Activated T-cell treated with anti-CD3 and anti-CD28 coated beads, Interleukin-2, amount 50 U/mL, for 72 hours (primary cell): ENCODE measurements around the gene PSME3. TPM values are rescaled to one million over a fixed set of nuclear protein-coding genes. Genes with fewer than 3 reads are reported as not detected.
A peak's percentile ranks its signal among the peaks of the same experiment; 100 is the strongest.

Experiments used
- ATAC-seq, 2 donors: fragments of 150-1000 bp; cut with Tn5 transposase; replicated peaks in 1 of 2; 2 replicates each; pipeline ENCODE4 v1.10.0; 2021; ENCODE audit warnings: moderate library complexity in 2 of 2, mild to moderate bottlenecking in 1 of 2
- DNase-seq, 2 donors: peaks; one replicate each; pipeline ENCODE4 v3.0.0; 2021 to 2022; ENCODE audit warnings: mixed read lengths in 1 of 2
- H3K27ac Mint-ChIP-seq: one replicate; pipeline ENCODE4 v1.8.0; 2022; ENCODE audit warnings: mild to moderate bottlenecking, moderate library complexity, mixed read lengths
- H3K27me3 Mint-ChIP-seq: one replicate; pipeline ENCODE4 v1.8.0; 2022; ENCODE audit warnings: low read depth, mixed read lengths
- H3K36me3 Mint-ChIP-seq, 2 donors: one replicate each; pipeline ENCODE4 v1.8.0; 2022; ENCODE audit warnings: mixed read lengths in 2 of 2, mild to moderate bottlenecking in 1 of 2; ENCODE audit not compliant: insufficient read depth in 2 of 2
- H3K4me1 Mint-ChIP-seq: one replicate; pipeline ENCODE4 v1.8.0; 2022; ENCODE audit warnings: low read depth, mixed read lengths
- H3K4me3 Mint-ChIP-seq, 2 donors: one replicate each; pipeline ENCODE4 v1.8.0; 2022; ENCODE audit warnings: mild to moderate bottlenecking in 2 of 2, mixed read lengths in 2 of 2, moderate library complexity in 2 of 2
- H3K9me3 Mint-ChIP-seq, 2 donors: one replicate each; pipeline ENCODE4 v1.8.0; 2022; ENCODE audit warnings: mixed read lengths in 2 of 2
- total RNA-seq, 2 donors: library from RNA; stranded (reverse); gene quantifications; one replicate each; pipeline ENCODE4 v1.2.3, GENCODE V29; 2022

Gene PSME3
- total RNA-seq, 2 donors from 2014 or later, result 87.4 to 91.2 TPM

DNA sequence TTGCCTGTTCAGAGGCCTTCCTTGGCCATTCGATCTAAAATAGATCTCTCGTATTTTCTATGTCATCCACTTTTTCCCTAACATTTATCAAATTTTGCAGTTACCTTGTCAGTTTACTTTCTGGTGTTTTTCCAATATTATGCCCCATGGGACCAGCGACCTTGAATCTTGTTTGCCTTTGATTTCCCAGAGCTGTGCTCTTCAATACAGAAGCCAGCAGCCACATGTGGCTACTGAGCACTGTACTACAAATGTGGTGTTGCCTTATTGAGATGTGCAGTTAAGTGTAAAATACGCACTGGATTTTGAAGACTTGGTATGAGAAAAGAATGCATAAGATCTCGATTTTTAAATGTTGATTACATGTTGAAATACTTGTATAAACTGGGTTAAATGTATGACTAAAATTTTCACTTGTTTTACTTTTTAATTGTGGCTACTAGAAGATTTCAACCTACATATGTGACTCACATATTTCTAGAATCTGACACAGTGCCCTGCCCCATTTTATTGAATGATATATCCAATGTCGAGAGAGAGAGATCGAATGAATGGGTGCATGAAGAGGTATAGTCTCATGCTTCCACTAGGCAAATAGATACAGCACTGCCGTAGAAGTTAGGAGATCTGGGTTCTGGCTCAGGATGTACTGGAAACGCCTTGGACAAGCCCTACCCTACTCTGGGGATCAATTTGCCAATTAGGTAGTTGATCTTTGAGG, 824 bp upstream of the PSME3 start:
- ATAC-seq, result peak; percentile 28 to 32
- no peaks in the 10 kb centered on the region for H3K9me3 Mint-ChIP-seq
- H3K27ac Mint-ChIP-seq, result peak overlapping the region; percentile 93
- peaks cover 9% of the 10 kb centered on the region for H3K27me3 Mint-ChIP-seq
- H3K36me3 Mint-ChIP-seq, result peaks cover 3 to 10% of the 10 kb centered on the region in 2 donors
- peaks cover 34% of the 10 kb centered on the region for H3K4me1 Mint-ChIP-seq
- DNase-seq, result no peak
- peak overlapping the region; percentile 90 to 92 for H3K4me3 Mint-ChIP-seq

- Mint-ChIP-seq H3K9me3 (no peaks in the 10 kb centered on the region), H3K27ac (peak overlapping the region; percentile 85), H3K4me1 (peaks cover 39% of the 10 kb centered on the region), H3K27me3 (no peaks in the 10 kb centered on the region), H3K4me3 (peak overlapping the region; percentile 90 to 92), H3K36me3 (peaks cover 7 to 16% of the 10 kb centered on the region in 2 donors)
- no peak for ATAC-seq
- peak in 1 of 2 donors; percentile 7 for DNase-seq
These were observed 698 bp downstream of the PSME3 start for GRCh38 chr17:42833767-42834422.

DNA sequence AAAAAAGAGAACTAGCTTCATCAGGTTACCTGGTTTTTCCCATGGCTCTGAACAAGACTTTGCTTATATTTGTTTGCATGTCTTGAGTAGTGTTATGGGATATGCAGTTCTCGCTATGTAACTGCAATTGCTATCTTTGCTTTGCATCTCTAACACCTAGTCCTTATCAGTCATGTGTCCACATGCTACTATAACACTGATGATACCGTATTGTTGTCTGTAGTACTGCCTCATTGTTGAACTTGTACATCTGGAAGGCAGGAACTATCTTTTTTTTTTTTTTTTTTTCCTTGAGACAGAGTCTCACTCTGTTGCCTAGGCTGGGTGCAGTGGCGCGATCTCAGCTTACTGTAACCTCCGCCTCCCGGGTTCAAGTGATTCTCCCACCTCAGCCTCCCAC, 2.5 kb downstream of the PSME3 start:
- H3K27me3 Mint-ChIP-seq, result no peaks in the 10 kb centered on the region
- peaks cover 10 to 22% of the 10 kb centered on the region in 2 donors for H3K36me3 Mint-ChIP-seq
- peaks cover 39% of the 10 kb centered on the region for H3K4me1 Mint-ChIP-seq
- DNase-seq, result no peak
- no peaks in the 10 kb centered on the region for H3K9me3 Mint-ChIP-seq
- H3K4me3 Mint-ChIP-seq, result no peak overlapping the region
- no peak overlapping the region for H3K27ac Mint-ChIP-seq
- no peak for ATAC-seq

DNA sequence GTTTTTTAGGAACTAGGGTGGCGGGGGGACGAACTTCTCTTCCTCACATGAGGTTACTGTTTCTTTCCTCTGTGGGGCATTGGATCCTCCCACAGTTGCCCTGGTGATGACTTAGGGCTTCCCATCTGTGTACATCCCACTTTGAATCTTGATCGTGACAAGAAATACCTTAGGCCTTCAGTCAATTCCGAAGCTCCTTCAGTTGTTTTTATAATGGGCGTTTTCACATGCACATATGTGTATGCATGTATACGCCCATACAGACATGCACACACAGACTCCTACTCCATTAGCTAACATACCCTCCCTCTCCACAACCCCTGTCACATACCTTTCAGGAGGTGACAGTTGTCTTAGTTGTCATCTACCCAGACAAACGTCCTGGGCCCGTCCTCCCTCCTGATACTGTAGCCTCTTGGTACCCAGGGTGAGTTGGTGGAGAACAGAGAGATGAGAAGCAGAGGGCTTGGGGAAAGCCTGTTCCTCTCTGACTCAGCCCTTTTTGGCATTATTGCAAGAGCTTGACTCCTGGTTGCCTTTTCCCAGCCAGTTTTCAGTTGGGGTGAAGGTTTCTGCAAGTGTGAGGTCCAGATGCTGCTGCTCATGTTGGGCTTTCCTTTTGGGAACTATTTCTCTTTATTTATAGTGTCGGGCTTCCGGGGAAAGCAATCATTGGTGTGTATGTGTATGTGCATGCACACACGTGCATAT, 8.9 kb downstream of the PSME3 start:
- DNase-seq (no peak), ATAC-seq (no peak)
- H3K4me1 Mint-ChIP-seq, result peaks cover 32% of the 10 kb centered on the region
- H3K27ac Mint-ChIP-seq, result no peak overlapping the region
- no peak overlapping the region for H3K4me3 Mint-ChIP-seq
- no peaks in the 10 kb centered on the region for H3K27me3 Mint-ChIP-seq
- no peaks in the 10 kb centered on the region for H3K9me3 Mint-ChIP-seq
- H3K36me3 Mint-ChIP-seq, result peaks cover 14 to 24% of the 10 kb centered on the region in 2 donors

DNA sequence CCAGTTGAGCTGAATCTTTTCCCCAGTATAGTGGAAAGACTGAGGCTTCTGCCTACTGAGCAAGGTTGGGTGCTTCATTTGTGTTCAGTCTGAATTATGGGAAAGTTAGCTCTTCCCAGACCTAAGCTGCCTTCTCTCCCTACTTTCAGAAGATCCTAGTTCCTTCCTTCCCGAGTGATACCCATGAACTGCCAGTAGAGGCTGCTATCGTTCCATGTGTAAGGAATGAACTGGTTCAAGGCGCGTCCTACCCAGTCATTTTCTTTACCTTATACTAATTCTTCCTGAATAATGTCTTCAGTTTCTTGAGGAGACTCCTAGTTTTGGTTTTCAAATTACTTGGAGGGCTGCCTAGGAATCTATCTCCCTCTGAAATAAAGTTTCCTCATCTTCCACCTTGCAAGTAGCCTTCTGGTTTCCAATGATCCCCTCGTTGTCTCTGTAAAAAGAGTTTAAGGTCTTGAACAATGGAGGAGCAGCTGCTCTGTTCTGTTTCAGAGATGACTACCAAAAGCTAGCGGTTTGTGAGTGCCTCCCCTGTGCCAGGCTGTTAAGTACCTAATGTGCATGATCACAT, 10.2 kb downstream of the PSME3 start:
- no peak overlapping the region for H3K4me3 Mint-ChIP-seq
- peaks cover 14 to 21% of the 10 kb centered on the region in 2 donors for H3K36me3 Mint-ChIP-seq
- no peak overlapping the region for H3K27ac Mint-ChIP-seq
- peaks cover 28% of the 10 kb centered on the region for H3K4me1 Mint-ChIP-seq
- DNase-seq, result peak in 1 of 2 donors; percentile 20
- no peaks in the 10 kb centered on the region for H3K27me3 Mint-ChIP-seq
- no peaks in the 10 kb centered on the region for H3K9me3 Mint-ChIP-seq
- no peak for ATAC-seq

DNA sequence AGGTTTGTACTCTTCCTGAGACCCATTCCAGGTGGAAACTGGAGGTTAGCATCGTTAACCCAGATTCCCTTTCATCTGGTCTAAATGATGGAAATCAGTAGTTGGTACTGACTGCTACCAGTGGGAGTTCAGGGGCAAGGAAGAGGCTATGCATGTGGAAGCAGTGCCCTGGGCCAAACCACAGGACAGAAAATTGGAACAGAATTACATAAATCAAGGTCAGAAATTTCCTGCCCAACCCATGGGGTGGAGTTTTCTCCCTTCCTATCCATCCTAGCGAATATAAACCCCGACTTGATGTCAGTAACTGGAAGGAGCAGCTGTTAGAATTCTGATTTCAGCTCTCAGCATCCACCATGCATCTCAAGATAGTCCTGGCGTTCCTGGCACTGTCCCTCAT, 11.1 kb downstream of the PSME3 start, which contains the start of gene AOC2:
Gene AOC2, plus strand, starts transcription at position 310 of the 400 bp plus-strand sequence. Its CDS starts 47 bp downstream, at position 357.
- no peak within 1 kb of the TSS for H3K27ac Mint-ChIP-seq
- no peak within 1 kb of the TSS for H3K4me3 Mint-ChIP-seq
- H3K27me3 Mint-ChIP-seq, result no peaks in the 10 kb centered on the region
- ATAC-seq (no peak), DNase-seq (no peak)
- H3K9me3 Mint-ChIP-seq, result no peaks in the 10 kb centered on the region
- peaks cover 28% of the 10 kb centered on the region for H3K4me1 Mint-ChIP-seq
- peaks cover 8 to 15% of the 10 kb centered on the region in 2 donors for H3K36me3 Mint-ChIP-seq

DNA sequence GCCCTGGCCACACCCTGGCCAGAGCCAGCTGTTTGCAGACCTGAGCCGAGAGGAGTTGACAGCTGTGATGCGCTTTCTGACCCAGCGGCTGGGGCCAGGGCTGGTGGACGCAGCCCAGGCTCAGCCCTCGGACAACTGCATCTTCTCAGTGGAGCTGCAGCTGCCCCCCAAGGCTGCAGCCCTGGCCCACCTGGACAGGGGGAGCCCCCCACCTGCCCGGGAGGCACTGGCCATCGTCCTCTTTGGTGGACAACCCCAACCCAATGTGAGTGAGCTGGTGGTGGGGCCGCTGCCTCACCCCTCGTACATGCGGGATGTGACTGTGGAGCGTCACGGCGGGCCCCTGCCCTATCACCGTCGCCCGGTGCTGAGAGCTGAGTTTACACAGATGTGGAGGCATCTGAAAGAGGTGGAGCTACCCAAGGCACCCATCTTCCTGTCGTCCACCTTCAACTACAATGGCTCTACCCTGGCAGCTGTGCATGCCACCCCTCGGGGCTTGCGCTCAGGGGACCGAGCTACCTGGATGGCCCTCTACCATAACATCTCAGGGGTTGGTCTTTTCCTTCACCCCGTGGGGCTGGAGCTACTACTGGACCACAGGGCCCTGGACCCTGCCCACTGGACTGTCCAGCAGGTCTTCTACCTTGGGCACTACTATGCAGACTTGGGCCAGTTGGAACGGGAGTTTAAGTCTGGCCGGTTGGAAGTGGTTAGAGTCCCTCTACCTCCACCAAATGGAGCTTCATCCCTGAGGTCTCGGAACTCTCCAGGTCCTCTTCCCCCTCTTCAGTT, 11.8 kb downstream of the PSME3 start:
- no peaks in the 10 kb centered on the region for H3K27me3 Mint-ChIP-seq
- H3K36me3 Mint-ChIP-seq, result peaks cover 8 to 12% of the 10 kb centered on the region in 2 donors
- no peak for DNase-seq
- H3K4me3 Mint-ChIP-seq, result no peak overlapping the region
- no peaks in the 10 kb centered on the region for H3K9me3 Mint-ChIP-seq
- H3K27ac Mint-ChIP-seq, result no peak overlapping the region
- peaks cover 28% of the 10 kb centered on the region for H3K4me1 Mint-ChIP-seq
- ATAC-seq, result no peak

GRCh38 chr17:42845556-42845917, 12.3 kb downstream of the PSME3 start:
- H3K4me1 Mint-ChIP-seq, result peaks cover 28% of the 10 kb centered on the region
- peaks cover 8 to 12% of the 10 kb centered on the region in 2 donors for H3K36me3 Mint-ChIP-seq
- no peak for DNase-seq
- H3K27me3 Mint-ChIP-seq, result no peaks in the 10 kb centered on the region
- peak in 1 of 2 donors; percentile 7 for ATAC-seq
- no peaks in the 10 kb centered on the region for H3K9me3 Mint-ChIP-seq
- peak overlapping the region in 1 of 2 donors; percentile 77 for H3K4me3 Mint-ChIP-seq
- no peak overlapping the region for H3K27ac Mint-ChIP-seq

DNA sequence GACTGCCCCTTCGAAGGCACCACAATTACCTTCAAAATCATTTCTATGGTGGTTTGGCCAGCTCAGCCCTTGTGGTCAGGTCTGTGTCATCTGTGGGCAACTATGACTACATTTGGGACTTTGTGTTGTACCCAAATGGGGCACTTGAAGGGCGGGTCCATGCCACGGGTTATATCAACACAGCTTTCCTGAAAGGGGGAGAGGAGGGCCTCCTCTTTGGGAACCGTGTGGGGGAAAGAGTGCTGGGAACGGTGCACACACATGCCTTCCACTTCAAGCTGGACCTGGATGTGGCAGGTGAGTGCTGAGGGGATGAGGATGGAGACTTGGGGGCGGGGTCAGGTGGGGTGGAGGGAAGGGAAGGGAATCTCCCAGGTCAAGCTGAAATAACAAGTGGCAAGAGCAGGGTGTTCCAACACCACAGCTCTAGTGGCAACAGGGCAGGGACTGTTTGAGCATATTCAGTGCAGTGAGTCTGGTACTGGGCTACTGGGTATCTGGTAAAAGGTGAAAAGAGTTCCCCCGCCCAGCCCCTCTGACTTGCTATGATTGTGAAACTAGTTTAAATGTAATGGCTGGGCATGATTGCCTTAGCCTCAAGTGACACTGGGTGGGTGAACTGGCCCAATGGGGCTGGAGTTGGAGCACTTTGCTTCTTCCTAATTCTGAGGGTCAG, 12.9 kb downstream of the PSME3 start:
- peak; percentile 91 to 93 for ATAC-seq
- DNase-seq, result peak; percentile 77 to 80
- Mint-ChIP-seq H3K27ac (peak overlapping the region; percentile 16), H3K4me1 (peaks cover 28% of the 10 kb centered on the region), H3K9me3 (no peaks in the 10 kb centered on the region), H3K4me3 (peak overlapping the region; percentile 56 to 77), H3K36me3 (peaks cover 8 to 12% of the 10 kb centered on the region in 2 donors), H3K27me3 (no peaks in the 10 kb centered on the region)

DNA sequence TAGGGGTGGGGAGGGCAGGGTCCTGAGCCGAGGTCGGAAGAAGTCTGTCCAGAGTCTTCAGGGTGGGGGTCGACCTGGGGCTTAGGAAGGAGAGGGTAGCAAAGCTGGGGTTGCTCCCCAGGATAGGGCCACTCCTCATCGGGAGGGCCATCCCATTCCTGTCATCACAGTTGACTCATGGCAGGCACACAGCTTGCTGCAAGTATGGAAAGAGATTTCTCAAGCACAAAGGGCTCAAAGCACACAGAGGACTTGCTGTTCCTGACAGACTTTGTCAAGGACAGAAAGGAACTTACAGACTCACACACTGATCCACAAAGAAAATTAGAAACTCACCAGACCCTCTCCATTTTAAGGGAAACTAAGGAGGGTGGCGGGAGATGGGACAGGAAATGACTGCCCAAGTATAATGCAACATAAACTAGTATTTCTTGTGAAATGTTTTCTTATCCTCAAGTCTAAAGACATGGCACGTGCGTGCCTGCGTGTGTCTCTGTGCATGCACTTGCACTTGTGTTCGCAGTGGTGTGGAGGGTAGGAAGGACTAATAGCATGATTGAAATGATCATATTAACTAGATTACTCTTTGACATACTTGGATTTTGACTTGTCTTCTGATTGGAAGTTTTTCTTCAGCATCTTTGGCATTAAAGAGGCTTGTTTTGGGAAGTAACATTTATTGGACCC, 13.5 kb downstream of the PSME3 start:
- Mint-ChIP-seq H3K36me3 (peaks cover 8 to 12% of the 10 kb centered on the region in 2 donors), H3K4me3 (peak overlapping the region in 1 of 2 donors; percentile 77), H3K9me3 (no peaks in the 10 kb centered on the region), H3K27me3 (no peaks in the 10 kb centered on the region), H3K4me1 (peaks cover 28% of the 10 kb centered on the region), H3K27ac (no peak overlapping the region)
- DNase-seq (no peak), ATAC-seq (no peak)

GRCh38 chr17:42848093-42848492, 14.9 kb downstream of the PSME3 start:
- no peak overlapping the region for H3K4me3 Mint-ChIP-seq
- H3K27me3 Mint-ChIP-seq, result no peaks in the 10 kb centered on the region
- no peak overlapping the region for H3K27ac Mint-ChIP-seq
- DNase-seq, result no peak
- no peaks in the 10 kb centered on the region for H3K9me3 Mint-ChIP-seq
- H3K4me1 Mint-ChIP-seq, result peaks cover 28% of the 10 kb centered on the region
- peaks cover 3% of the 10 kb centered on the region in 2 donors for H3K36me3 Mint-ChIP-seq
- ATAC-seq, result no peak
